ENCODE measurements around the gene HSDL2.

HSDL2 gene

DNA sequence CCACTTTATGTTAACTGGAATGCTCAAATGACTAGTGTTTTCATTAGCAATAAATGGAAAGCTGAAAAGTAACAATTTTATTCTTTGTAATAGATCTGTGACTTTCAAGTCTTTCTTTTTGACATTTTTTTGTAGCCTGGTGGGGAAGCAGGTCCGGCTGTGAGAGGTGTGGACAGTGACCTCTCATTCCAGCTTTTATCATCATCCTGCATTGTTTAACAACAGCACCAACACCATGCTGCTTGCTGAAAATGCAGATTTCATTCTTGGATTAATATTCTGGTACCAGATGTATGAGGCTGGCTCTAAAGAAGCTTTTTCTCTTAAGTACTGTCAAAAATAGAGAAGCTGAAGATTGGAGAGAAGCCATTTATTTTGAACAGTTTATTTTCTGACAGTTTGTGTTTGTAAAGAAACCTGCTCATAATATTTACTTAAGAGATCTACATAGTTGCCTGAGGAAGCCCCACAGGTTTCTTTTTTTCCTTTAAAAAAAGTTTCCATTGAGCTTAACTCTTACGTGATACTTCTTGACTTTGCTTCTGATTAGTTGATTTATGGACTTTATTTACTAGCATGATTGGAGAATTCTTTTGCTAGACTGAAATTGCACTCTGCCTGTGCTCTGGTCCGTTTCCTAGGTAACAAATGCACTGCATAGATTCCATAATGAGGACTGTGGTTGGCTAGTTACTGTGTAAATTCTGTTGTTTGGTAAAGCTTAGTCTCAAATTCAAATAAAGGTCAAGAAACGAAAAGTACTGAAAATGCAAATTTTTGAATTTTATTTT is 110.2 kb downstream of the HSDL2 start:
- Histone ChIP-seq H3K4me3 (ENCODE audit: insufficient read depth, low read depth, low read length, poor library complexity, severe bottlenecking) (no peak overlapping the region), H3K36me3 (ENCODE audit: control insufficient read depth, insufficient read depth, low read length) (no peaks in the 10 kb centered on the region), H3K9me3 (ENCODE audit: control insufficient read depth, low read length) (no peaks in the 10 kb centered on the region), H3K27ac (ENCODE audit: insufficient read depth, low read length, poor library complexity, severe bottlenecking) (no peak overlapping the region), H3K4me1 (ENCODE audit: control insufficient read depth, insufficient read depth, low read length, poor library complexity, severe bottlenecking) (no peaks in the 10 kb centered on the region), H3K27me3 (replicated peaks; ENCODE audit: control insufficient read depth, insufficient read depth, low read length, poor library complexity, severe bottlenecking) (no peaks in the 10 kb centered on the region)
- no peak for DNase-seq

- H3K4me3 ChIP-seq (ENCODE audit: insufficient read depth, low read depth, low read length, poor library complexity, severe bottlenecking) = no peak overlapping the region
- no peaks in the 10 kb centered on the region for H3K9me3 ChIP-seq (ENCODE audit: control insufficient read depth, low read length)
- H3K27ac ChIP-seq (ENCODE audit: insufficient read depth, low read length, poor library complexity, severe bottlenecking) = no peak overlapping the region
- H3K36me3 ChIP-seq (ENCODE audit: control insufficient read depth, insufficient read depth, low read length) = no peaks in the 10 kb centered on the region
- no peak for DNase-seq
- H3K4me1 ChIP-seq (ENCODE audit: control insufficient read depth, insufficient read depth, low read length, poor library complexity, severe bottlenecking) = no peaks in the 10 kb centered on the region
- no peaks in the 10 kb centered on the region for H3K27me3 ChIP-seq (replicated peaks; ENCODE audit: control insufficient read depth, insufficient read depth, low read length, poor library complexity, severe bottlenecking)
Measured at GRCh38 chr9:112493393-112494137, 113.7 kb downstream of the HSDL2 start.

DNA sequence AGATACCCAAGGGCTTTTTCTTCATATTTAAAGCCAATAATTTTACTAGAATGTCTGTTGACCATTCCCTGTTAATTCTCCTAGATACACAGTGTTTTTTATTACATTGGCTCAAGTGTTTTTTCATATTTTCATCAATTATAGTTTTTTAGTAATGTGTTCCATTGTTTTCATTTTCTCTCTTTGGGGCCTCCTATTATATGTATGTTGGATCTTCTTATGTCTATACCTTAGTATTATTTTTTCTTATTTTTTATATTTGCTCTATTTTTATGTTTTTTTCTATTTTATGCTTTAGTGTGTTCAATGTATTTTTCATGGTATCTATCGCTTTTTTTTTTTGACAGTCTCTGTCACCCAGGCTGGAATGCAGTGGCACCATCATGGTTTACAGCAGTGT is 114.2 kb downstream of the HSDL2 start:
- Histone ChIP-seq H3K4me1 (ENCODE audit: control insufficient read depth, insufficient read depth, low read length, poor library complexity, severe bottlenecking) (no peaks in the 10 kb centered on the region), H3K4me3 (ENCODE audit: insufficient read depth, low read depth, low read length, poor library complexity, severe bottlenecking) (no peak overlapping the region), H3K27ac (ENCODE audit: insufficient read depth, low read length, poor library complexity, severe bottlenecking) (no peak overlapping the region), H3K9me3 (ENCODE audit: control insufficient read depth, low read length) (no peaks in the 10 kb centered on the region), H3K36me3 (ENCODE audit: control insufficient read depth, insufficient read depth, low read length) (no peaks in the 10 kb centered on the region), H3K27me3 (replicated peaks; ENCODE audit: control insufficient read depth, insufficient read depth, low read length, poor library complexity, severe bottlenecking) (no peaks in the 10 kb centered on the region)
- no peak for DNase-seq

GRCh38 chr9:112495614-112496013 is 115.7 kb downstream of the HSDL2 start:
- DNase-seq = no peak
- H3K4me1 ChIP-seq (ENCODE audit: control insufficient read depth, insufficient read depth, low read length, poor library complexity, severe bottlenecking) = no peaks in the 10 kb centered on the region
- no peak overlapping the region for H3K27ac ChIP-seq (ENCODE audit: insufficient read depth, low read length, poor library complexity, severe bottlenecking)

DNA sequence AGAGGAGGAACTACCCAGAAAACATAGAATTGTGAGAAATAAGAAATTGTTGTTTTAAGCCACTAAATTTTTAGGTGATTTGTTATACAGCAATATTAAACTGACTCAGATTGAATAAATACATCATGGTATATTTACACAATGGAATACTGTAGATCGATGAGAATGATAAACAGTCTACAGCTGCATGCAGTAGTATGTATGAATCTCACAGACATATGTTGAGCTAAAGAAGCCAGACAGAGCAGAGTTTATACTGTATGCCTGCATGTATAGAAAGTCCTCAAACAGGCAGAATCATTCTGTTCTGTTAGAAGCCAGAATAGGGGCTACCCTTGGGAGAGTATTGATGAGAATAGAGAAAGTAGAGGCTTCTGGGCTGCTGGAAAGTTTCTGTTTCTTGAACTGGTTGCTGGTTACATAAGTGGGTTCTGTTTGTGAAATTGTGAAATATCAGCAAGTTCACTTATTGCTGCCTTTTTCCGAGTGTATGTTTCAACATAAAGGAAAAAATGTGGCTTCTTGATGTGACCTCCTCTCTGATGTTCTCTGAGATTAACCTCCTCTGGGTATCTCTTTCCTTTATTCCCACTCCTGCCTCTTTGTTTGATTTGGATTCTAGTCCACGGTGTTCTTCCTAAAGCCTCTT is 116.3 kb downstream of the HSDL2 start:
- DNase-seq = no peak
- no peak overlapping the region for H3K4me3 ChIP-seq (ENCODE audit: insufficient read depth, low read depth, low read length, poor library complexity, severe bottlenecking)
- no peaks in the 10 kb centered on the region for H3K27me3 ChIP-seq (replicated peaks; ENCODE audit: control insufficient read depth, insufficient read depth, low read length, poor library complexity, severe bottlenecking)
- H3K9me3 ChIP-seq (ENCODE audit: control insufficient read depth, low read length) = no peaks in the 10 kb centered on the region
- H3K4me1 ChIP-seq (ENCODE audit: control insufficient read depth, insufficient read depth, low read length, poor library complexity, severe bottlenecking) = no peaks in the 10 kb centered on the region
- H3K36me3 ChIP-seq (ENCODE audit: control insufficient read depth, insufficient read depth, low read length) = no peaks in the 10 kb centered on the region
- no peak overlapping the region for H3K27ac ChIP-seq (ENCODE audit: insufficient read depth, low read length, poor library complexity, severe bottlenecking)

More at GRCh38 chr9:112495614-112496013, 115.7 kb downstream of the HSDL2 start:
- Histone ChIP-seq H3K9me3 (ENCODE audit: control insufficient read depth, low read length) (no peaks in the 10 kb centered on the region), H3K4me3 (ENCODE audit: insufficient read depth, low read depth, low read length, poor library complexity, severe bottlenecking) (no peak overlapping the region), H3K36me3 (ENCODE audit: control insufficient read depth, insufficient read depth, low read length) (no peaks in the 10 kb centered on the region), H3K27me3 (replicated peaks; ENCODE audit: control insufficient read depth, insufficient read depth, low read length, poor library complexity, severe bottlenecking) (no peaks in the 10 kb centered on the region)

DNA sequence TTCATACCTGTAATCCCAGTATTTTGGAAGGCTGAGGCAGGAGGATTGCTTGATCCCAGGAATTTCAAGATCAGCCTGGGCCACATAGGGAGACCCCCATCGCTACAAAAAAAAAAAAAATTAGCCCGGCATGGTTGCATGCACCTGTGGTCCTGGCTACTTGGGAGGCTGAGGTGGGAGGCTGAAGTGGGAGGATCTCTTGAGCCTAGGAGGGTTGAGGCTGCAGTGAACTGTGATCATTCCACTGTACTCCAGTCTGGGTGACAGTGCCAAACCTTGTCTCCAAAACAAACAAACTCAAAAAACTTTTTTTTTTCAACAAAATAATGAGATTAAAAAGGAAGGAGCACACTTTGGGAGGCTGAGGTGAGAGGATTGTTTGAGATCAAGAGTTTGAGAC is 120.9 kb downstream of the HSDL2 start:
- DNase-seq = no peak
- no peak overlapping the region for H3K4me3 ChIP-seq (ENCODE audit: insufficient read depth, low read depth, low read length, poor library complexity, severe bottlenecking)
- H3K36me3 ChIP-seq (ENCODE audit: control insufficient read depth, insufficient read depth, low read length) = no peaks in the 10 kb centered on the region
- H3K9me3 ChIP-seq (ENCODE audit: control insufficient read depth, low read length) = no peaks in the 10 kb centered on the region
- no peaks in the 10 kb centered on the region for H3K4me1 ChIP-seq (ENCODE audit: control insufficient read depth, insufficient read depth, low read length, poor library complexity, severe bottlenecking)
- H3K27ac ChIP-seq (ENCODE audit: insufficient read depth, low read length, poor library complexity, severe bottlenecking) = no peak overlapping the region
- no peaks in the 10 kb centered on the region for H3K27me3 ChIP-seq (replicated peaks; ENCODE audit: control insufficient read depth, insufficient read depth, low read length, poor library complexity, severe bottlenecking)

DNA sequence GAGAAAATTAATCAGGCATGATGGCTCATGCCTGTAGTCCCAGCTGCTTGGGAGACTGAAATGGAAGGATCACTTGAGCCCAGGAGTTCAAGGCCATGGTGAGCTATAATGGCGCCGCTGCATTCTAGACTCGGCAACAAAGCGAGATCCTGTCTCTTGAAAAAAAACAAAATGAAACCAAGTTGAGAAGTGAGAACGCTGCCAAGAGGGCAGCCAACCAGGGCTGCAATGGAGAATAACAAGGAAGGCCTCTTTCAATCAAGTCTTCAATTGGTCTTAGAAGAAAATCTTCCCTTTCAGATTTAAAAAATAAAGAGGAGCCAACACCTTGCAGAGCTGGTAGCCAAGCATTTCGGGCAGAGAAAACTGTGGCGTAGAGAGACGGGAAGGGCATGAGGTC is 121.4 kb downstream of the HSDL2 start:
- Histone ChIP-seq H3K9me3 (ENCODE audit: control insufficient read depth, low read length) (no peaks in the 10 kb centered on the region), H3K36me3 (ENCODE audit: control insufficient read depth, insufficient read depth, low read length) (no peaks in the 10 kb centered on the region), H3K27me3 (replicated peaks; ENCODE audit: control insufficient read depth, insufficient read depth, low read length, poor library complexity, severe bottlenecking) (no peaks in the 10 kb centered on the region), H3K4me1 (ENCODE audit: control insufficient read depth, insufficient read depth, low read length, poor library complexity, severe bottlenecking) (no peaks in the 10 kb centered on the region), H3K27ac (ENCODE audit: insufficient read depth, low read length, poor library complexity, severe bottlenecking) (no peak overlapping the region), H3K4me3 (ENCODE audit: insufficient read depth, low read depth, low read length, poor library complexity, severe bottlenecking) (no peak overlapping the region)
- DNase-seq = no peak

DNA sequence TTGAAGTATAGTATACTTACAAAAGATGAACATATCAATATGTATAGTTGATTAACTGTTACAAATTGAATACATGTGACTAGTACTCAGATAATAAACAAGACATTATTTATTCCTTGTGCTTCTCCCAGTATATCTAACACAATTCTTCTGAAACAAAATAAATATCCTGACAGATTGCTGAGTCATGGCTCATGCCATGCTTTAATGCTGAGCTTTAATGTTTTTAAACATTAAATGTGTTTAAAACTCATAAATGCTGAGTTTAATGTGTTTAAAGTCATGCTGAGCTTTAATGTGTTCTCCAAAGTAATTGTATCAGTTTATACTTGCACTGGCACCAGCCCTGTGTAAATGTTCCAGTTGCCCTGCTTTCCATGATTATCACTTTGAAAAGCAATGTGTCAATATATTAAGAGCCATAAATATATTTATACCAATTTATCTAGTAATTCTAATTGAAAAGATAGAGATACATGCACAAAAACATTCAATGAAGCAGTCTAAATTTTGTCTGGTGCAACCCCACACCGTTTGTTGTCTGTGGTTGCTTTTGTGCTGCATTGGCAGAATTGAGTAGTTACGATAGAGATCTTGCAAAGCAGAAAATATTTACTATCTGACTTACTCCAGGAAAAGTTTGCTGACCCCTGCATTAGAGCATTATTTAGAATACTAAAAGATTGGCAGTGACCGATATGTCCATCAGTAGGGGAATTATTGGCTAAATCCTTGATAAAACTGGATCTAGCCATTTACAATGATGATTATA is 122.5 kb downstream of the HSDL2 start:
- H3K27me3 ChIP-seq (replicated peaks; ENCODE audit: control insufficient read depth, insufficient read depth, low read length, poor library complexity, severe bottlenecking) = no peaks in the 10 kb centered on the region
- H3K9me3 ChIP-seq (ENCODE audit: control insufficient read depth, low read length) = no peaks in the 10 kb centered on the region
- H3K27ac ChIP-seq (ENCODE audit: insufficient read depth, low read length, poor library complexity, severe bottlenecking) = no peak overlapping the region
- no peak overlapping the region for H3K4me3 ChIP-seq (ENCODE audit: insufficient read depth, low read depth, low read length, poor library complexity, severe bottlenecking)
- H3K4me1 ChIP-seq (ENCODE audit: control insufficient read depth, insufficient read depth, low read length, poor library complexity, severe bottlenecking) = no peaks in the 10 kb centered on the region
- H3K36me3 ChIP-seq (ENCODE audit: control insufficient read depth, insufficient read depth, low read length) = no peaks in the 10 kb centered on the region
- DNase-seq = no peak

DNA sequence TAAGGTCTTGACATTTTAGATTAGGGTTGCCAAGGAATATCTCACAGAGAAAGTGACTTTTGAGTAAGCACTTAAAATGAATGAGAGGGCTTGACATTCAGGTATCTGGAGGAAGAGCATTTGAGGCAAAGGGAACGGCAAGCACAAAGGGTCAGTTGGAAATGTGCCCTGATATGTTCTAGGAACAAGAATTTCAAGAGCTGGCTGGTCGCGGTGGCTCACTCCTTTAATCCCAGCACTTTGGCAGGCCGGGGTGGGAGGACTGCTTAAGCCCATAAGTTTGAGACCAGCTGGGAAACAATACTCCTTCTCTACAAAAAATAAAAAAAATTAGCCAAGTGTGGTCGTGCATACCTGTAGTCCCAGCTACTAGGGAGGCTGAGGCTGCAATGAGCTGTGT is 123.3 kb downstream of the HSDL2 start:
- Histone ChIP-seq H3K4me3 (ENCODE audit: insufficient read depth, low read depth, low read length, poor library complexity, severe bottlenecking) (no peak overlapping the region), H3K27ac (ENCODE audit: insufficient read depth, low read length, poor library complexity, severe bottlenecking) (no peak overlapping the region), H3K4me1 (ENCODE audit: control insufficient read depth, insufficient read depth, low read length, poor library complexity, severe bottlenecking) (no peaks in the 10 kb centered on the region), H3K9me3 (ENCODE audit: control insufficient read depth, low read length) (no peaks in the 10 kb centered on the region), H3K27me3 (replicated peaks; ENCODE audit: control insufficient read depth, insufficient read depth, low read length, poor library complexity, severe bottlenecking) (no peaks in the 10 kb centered on the region), H3K36me3 (ENCODE audit: control insufficient read depth, insufficient read depth, low read length) (no peaks in the 10 kb centered on the region)
- DNase-seq = no peak
